ENCODE measurements around the gene ABAT.

DNA sequence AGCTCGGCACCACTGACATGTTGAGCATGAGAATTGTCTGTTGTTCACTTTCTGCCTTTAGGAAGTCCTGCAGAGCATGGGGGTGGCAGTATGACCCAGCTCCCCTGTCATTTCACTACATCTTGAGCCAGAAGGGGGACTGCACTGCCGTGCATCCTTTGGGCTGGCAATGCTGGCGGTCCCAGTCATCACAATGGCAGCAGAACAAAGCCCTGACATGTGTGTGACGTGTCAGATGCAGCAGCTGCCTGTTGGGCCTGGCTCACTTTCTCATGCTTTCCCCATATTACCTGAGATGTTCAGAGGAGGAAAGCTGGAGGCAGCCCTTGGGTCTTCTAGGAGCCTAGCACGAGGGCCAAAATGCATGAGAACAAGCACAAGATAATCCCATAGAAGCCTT is 6.3 kb upstream of the ABAT start:
- TF ChIP-seq POLR2AphosphoS5 (IDR thresholded peaks at IDR 0.05) (no peak), POLR2A (IDR thresholded peaks at IDR 0.05) (no peak), CTCF (IDR thresholded peaks at IDR 0.05) (no peak)
